HS-27A (cell line): Measurements from ENCODE around the gene DTNB.

Experiments used
- DNase-seq: peaks from one replicate; pipeline ENCODE4 v3.0.0-alpha.2; 2012; ENCODE audit warnings: low read depth, missing footprints

Gene DTNB

DNA sequence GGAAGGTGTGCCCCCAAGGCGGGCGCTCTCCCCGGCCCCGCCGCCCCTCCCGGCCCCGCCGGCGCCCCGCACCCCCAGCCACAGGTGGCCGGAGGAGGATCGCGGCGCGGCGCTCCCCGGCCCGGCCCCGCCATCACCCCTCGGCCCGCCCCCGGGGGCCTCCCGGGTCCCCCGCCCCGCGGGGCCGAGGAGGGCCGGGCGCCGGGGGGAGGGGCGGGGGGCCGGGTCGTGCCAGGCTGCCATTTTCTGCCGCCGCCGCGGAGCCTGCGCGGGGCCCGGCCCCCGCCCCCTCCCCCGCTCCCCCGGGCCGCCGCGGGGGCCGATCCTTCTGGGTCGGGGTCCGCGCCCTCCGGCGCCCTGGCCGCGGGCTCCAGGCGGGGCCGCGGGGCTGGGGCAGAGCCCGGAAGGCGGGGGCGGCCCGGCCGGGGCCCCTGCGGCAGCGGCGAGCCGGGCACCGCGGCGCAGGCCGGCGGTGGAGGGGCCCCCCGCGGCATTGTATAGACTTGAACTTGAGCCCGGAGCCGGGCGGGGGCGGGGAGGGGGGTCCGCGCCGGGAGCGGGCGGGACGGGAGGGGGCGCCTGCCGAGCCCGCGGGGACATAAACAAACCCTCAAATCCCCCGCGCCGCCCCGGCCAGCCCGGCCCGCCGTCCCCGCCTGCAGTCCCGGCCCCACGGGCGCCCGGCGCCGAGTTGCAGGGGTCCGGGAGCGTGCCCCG is 332.2 kb downstream of the DTNB start:
- no peak for DNase-seq

DNA sequence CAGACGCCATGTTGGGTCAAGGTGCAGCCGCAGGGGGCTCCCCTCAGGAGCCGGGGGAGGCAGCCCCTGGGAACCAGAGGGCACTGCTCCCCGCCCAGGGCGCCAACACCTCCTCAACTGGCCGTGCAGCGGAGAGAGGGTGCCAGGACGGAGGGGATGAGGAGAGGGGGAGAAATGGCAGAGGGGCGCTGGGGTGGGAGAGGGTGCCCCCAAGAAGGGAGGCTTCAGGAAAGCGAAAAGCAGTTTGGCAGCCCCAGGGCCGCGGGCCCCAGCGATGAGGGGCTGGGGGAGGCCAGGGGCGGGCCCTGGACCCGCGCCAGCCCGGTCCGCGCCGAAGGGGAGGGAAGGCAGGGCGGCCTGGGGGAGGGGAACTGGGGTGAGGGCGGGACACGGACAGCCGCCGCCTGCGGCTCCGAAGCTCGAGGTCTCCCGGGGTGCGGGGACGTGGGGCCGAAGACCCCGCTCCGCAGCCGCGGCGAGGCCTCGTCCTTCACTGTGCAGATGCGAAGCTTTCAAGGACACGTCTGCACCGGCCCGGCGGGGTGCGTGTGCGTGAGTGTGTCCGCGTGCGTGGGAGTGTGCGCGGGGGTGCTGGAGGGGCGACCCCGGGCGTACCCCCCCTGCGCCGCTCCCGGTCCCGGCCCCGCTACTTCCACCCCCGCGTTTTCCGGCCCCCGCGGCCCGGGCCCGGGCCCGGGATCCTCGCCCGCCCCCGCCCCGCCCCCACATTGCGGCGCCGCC is 333.0 kb downstream of the DTNB start:
- DNase-seq: no peak

DNA sequence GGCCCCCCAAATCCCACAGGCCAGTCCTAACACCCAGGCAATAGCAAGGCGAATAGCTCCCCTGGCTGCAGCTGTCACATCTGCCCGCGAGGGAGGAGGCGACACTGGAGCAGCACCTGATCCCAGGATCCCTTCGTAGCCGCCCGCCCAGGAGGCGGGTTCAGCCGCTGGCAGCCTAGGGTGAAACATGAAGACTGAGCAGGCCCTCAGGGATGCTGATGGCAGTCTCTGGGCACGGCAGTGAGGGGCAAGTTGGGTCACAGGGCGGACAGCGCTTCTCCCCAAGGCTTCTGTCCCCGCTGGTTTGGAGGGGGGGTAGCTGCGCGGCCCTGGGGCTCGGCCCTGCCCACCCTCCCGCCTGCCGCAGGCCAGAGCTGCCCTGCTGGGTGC is 333.6 kb downstream of the DTNB start:
- no peak for DNase-seq

DNA sequence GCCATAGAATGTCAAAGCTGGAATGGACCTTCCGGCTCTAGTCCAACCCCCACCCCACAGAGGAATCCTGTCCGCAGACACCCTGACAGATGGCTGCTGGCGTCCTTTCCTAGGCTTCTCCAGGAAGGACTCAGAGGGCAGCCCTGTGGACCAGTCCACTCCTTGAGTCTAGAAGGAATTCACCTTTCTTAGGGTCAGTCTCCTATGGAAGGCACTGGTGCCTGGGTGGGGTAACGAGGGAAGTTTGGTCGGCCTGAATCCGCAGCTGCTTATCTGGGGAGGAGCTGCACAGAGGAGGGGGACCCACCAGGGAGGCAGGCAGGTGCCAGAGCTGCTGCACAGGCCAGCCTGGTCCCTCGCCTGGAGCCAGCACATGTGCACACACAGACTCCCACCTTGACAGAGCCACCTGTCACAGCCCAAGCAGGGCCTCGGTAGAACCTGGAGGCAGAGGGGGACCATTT is 334.1 kb downstream of the DTNB start:
- no peak for DNase-seq

DNA sequence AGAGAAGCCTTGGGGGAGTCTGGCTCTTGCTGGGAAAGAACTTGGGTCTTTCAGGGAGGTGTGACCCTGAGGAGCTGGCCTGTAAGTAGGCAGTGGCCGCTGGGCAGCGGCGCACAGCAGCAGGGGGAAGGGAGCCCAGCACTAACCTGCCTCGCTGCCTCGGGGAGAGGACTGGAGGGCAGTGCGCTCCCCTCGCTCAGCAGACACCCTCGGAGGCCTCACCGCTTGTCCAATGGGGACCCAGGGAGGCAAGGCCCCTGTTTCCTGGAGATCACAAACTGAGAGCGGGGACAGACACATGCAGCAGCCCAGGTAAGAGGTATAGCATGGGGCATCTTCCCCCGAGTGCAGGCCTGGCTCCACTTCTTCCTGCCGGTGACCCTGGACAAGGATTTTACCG is 335.0 kb downstream of the DTNB start:
- DNase-seq: no peak

DNA sequence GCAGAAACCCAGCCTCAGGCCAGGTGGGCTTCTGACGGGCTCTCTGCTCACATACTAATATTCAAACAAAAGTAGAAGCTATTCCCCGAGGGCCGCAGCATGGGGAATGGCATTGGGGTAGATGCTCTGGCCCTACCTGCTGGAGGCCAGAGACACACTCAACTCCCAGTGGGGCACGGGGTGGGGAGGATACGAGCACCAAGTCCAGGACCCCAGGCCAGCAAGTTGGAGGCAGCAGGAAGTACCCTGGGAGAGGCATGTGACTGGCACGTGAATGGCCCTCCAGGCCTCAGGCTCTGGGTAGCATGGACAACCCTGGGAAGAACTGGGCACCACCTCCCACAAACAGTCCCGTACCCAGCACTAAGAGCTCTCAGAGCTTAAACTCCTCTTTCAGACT is 335.5 kb downstream of the DTNB start:
- no peak for DNase-seq

DNA sequence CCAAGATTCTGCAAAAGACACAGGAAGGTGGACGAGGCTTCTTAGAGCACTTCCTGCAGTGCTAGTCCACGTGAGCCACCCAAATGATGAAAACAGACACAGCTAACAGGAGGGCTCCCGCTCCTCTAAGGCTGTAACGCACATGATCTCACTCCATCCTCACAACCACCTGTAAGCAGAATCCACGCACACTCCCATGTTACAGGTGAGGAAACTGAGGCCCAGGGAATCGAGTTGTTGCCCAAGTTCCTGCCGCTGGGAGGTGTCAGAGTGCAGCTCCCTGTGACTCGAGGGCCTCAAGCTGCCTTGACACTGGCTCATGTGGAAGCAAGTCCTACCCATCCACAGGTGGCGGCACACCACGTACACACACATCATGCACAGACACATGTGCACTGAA is 336.1 kb downstream of the DTNB start:
- DNase-seq: no peak

DNA sequence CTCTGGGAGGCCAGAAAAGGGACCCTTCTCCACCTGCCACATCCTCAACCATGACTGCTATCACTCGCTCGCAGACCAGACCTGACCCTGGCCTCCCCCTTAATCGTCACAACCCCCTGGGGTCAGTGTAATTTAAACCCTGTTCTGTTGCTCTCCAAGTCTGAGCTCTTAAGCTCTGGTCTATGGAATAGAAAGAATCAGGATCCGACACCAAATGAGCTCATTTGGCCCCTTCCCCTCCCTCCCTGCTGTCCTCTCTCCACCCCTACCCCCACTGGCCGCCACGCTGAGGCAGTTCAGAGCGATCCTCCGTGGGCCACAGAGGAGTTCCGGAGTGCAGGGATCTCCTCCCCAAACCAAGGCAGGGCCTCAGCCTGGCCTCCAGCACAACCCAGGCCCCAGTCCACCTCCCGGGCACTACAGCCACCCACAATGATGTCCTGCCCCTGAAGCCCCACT is 337.0 kb downstream of the DTNB start:
- no peak for DNase-seq

DNA sequence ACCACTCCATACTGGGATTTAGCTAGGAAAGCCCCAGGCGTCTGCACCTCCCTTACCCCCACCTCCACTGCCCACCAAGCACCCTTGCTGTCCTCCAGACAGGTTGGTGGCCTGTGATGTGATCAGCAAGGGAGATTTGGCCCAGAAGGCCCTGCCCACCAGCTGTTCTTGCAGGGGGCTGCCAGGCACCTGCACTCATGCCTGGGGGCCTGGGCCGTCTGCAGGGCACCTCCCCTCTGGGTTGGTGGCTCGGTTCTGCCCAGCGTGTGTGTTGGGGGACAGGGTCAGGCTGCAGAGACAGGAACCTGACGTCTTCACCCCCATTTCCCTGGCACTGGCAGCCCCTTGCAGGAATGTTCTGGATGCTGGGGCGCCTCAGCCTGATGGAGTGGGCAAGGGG is 337.4 kb downstream of the DTNB start:
- no peak for DNase-seq

DNA sequence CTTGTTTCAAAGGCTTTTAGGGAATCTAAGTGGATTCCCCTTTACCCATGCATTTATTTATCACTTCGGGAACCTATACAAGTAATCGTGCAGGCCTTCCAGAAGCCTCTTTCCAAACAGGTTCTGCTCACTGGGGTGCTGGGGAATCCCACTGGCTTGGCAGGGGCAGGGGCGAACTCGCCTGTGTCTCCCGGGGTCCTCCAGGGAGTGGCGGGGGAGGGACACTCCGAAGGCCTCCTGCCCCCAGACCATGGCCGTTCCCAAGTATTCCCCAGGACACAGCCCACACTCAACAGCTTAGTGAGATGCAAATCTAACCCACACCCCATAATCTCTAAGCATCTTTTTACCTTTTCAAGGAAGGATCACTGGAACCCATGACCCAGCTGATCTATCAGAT is 338.2 kb downstream of the DTNB start:
- DNase-seq: no peak

DNA sequence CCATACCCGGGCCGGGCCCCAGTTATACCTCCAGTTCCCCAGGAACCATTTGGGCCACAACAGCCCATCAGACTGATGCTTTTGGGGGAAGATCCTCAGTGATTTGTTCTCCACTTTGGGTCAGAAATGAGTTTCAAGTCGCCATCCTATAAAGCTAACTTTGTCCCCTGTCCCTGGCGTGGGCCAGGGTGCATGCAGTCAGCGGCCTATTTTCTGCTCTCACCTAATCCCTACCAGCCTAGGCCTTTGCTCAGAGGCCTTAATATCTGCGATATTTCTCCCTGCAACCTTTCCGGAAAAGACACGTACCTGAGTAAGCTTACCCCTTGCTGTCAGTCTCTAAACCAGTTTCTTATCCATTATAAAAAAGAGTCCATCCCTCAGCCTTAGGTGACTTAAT is 338.9 kb downstream of the DTNB start:
- DNase-seq: no peak

DNA sequence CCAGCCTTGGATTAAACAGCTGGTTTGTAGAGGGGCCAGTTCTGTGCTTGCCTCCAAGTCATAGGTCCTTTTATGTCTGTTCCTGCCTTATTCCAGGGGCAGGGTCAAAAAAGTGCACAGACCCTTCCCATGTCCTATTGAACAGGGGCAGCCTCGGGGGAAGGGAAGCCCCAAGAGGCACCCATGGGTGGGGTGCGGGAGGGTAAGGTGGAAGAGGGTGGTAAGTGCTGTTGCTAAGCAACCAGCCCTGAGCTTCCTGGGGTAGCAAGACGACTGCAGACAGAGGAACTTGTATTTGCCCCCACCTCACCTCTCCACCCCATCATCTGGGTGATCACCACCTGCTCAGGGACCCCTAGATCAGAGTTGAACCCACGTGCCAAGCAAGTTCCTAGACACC is 339.4 kb downstream of the DTNB start:
- no peak for DNase-seq

DNA sequence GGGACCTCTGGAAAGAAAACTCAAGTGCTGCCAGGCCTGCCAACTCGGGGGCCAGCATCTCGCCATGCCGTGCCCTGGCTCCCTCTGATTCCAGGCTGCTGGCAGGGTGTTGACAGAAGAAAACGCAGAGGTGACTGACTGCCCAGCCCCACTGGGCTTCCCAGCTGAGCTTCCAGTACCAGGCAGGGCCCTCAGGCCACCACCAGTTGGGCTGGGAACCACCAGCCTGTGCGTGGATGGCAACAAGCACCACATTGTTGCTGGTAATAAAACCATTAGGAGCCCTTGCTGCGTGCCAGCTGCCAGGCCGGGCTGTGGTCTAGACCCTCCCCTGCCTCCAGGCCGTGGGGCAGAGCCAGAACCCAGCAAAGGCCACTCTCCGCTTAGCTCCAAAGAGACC is 340.8 kb downstream of the DTNB start:
- no peak for DNase-seq

DNA sequence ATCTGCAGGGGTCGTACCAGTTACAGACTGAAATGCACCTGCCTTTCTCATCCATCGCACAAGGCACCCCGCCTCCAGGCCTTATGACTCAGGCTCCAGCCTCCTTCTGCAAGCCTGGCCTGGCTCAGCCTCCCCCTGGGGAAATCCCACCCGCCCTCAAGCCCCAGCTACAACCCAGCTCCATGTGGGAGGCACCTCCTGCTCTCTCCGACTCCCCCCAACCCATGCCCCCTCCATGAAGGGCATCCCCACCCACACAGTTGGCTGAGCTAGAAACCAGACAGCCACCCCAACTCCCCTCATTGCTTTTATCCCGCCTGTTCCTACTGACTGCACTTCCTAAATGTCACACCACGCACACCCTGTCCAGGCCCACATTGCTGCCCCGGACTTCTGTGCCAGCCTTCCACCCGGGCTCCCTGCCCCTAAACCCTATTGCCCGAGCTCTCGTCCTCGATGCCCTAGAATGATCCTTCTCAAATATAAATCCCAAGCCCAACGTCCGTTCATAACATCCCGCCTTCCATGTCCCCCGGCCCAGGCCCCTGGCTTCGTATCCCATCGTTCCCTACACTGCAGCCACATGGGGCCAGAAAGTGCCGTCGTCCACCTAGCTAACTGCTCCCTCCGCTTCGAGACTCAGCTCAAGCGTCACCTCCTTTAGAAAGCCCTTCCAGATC is 341.6 kb downstream of the DTNB start:
- no peak for DNase-seq

DNA sequence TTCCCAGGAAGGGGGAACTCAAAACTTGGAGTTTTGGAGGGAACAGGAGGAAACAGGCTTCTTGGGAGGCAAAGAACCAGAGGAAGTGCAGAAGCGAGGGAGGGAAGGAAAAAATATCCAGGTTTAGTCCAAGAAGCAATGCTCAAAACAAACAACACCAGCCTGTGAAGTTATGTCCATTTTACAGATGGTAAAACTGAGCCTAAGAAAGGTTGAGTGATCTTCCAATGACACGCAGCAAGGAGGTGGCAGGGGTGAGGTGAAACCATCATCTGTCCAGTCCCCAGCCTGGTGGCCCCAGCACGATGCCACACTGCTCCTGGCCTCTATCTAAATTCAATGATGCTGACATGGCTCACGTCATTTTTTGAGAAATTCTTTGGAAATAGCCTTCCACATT is 342.4 kb downstream of the DTNB start:
- DNase-seq: no peak

DNA sequence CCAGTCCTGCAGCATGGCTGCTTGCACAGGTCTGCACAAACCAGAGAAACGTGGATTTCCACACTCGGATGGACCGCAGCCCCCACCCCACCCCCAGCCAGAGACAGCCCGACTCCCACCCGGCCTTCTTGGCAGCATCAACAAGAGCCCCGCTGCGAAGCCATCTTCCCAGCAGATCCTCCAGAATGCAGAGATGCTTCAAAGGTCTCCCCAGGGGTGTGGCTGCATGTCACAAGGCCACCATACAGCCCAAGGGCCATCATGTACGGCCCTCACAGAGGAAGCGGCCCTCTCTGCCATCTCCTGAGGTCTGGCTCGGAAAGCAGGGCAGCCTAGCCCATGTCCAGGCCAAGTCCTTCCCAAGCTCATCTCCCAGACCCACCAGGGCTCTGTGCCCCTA is 343.1 kb downstream of the DTNB start:
- DNase-seq: no peak

DNA sequence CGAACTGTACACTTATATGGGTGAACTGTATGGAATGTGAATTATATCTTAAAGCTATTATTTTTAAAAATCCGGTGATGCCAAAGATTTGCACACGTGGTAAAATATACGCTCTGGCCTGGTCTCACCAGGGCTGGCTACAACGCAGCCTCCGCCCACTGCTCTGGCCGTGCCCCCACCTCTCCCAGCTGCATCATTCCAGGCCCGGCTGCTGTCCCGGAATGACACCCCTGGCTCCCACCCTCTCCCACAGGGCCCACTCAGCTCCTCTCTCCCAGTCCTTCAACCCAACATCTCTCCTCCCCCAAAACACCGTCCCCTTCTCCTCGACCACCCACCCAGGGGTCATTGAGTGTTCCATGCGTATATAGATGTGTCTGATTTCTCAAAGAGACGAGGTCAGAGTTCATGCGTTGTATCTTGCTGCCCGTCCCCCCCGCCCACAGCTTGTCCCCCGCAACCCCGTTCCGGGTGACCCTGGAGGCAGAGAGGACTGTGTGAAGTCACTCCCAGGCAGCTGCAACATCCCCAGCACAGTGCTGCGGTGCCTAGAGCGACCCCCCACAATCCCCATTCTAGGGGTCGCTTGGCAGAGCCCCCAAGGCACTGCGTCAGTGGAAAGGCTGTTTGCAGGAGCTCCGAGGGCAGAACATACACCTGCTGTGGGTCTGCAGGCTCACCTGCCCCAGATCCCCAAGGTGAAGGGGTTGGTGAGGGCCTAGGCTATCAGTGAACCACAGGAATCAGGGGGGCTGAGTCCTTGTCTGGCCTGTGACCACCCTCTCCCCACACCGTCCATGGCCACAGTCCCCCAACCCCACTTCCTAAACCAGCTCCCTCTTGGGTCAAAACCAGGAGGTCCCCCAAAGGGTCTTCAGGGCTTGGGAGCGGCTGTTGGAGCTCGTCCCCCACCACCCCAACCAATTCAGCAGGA is 345.0 kb downstream of the DTNB start:
- DNase-seq: no peak
